ENCODE results near the gene DHRS7.

DHRS7 gene

GRCh38 chr14:60206837-60207533 is 41.8 kb upstream of the DHRS7 start:
- H3K36me3 ChIP-seq (ENCODE audit: insufficient read depth, low read length), result no peaks in the 10 kb centered on the region
- DNase-seq, result no peak
- H3K27ac ChIP-seq (ENCODE audit: low read length), result no peak overlapping the region
- H3K27me3 ChIP-seq (ENCODE audit: insufficient read depth, low read length, poor library complexity), result peaks cover 22% of the 10 kb centered on the region
- no peaks in the 10 kb centered on the region for H3K79me2 ChIP-seq (ENCODE audit: insufficient read depth, low read length)
- no peaks in the 10 kb centered on the region for H3K4me1 ChIP-seq (ENCODE audit: insufficient read depth, low read length)
- no peak overlapping the region for H2AFZ ChIP-seq (ENCODE audit: low read depth, low read length)
- no peak overlapping the region for H3K4me2 ChIP-seq (ENCODE audit: insufficient read depth, low read length)
- TF ChIP-seq CTCF (IDR thresholded peaks at IDR 0.05; ENCODE audit: borderline replicate concordance, extremely low read depth, low read length, poor library complexity, severe bottlenecking) (no peak), EZH2 (IDR thresholded peaks at IDR 0.05; ENCODE audit: borderline replicate concordance, low read depth, low read length, severe bottlenecking) (no peak)
- no peak overlapping the region for H3K9ac ChIP-seq (ENCODE audit: low read depth, low read length)
- no peaks in the 10 kb centered on the region for H4K20me1 ChIP-seq (ENCODE audit: insufficient read depth, low read length)
- H3K4me3 ChIP-seq (ENCODE audit: low read depth in 1 of 2, low read length in 2 of 2), result no peak overlapping the region
- ATAC-seq (ENCODE audit: insufficient read depth, low read depth), result no peak
- no peaks in the 10 kb centered on the region for H3K9me3 ChIP-seq (ENCODE audit: insufficient read depth, low read length, severe bottlenecking)

GRCh38 chr14:60206249-60206670 is 41.1 kb upstream of the DHRS7 start:
- H3K4me1 ChIP-seq (ENCODE audit: insufficient read depth, low read length), result no peaks in the 10 kb centered on the region
- no peaks in the 10 kb centered on the region for H3K36me3 ChIP-seq (ENCODE audit: insufficient read depth, low read length)
- H3K4me2 ChIP-seq (ENCODE audit: insufficient read depth, low read length), result no peak overlapping the region
- no peaks in the 10 kb centered on the region for H4K20me1 ChIP-seq (ENCODE audit: insufficient read depth, low read length)
- no peak overlapping the region for H3K9ac ChIP-seq (ENCODE audit: low read depth, low read length)
- no peaks in the 10 kb centered on the region for H3K9me3 ChIP-seq (ENCODE audit: insufficient read depth, low read length, severe bottlenecking)
- ATAC-seq (ENCODE audit: insufficient read depth, low read depth) (no peak), DNase-seq (no peak)
- no peaks in the 10 kb centered on the region for H3K79me2 ChIP-seq (ENCODE audit: insufficient read depth, low read length)
- peaks cover 22% of the 10 kb centered on the region for H3K27me3 ChIP-seq (ENCODE audit: insufficient read depth, low read length, poor library complexity)
- H2AFZ ChIP-seq (ENCODE audit: low read depth, low read length), result no peak overlapping the region
- TF ChIP-seq CTCF (IDR thresholded peaks at IDR 0.05; ENCODE audit: borderline replicate concordance, extremely low read depth, low read length, poor library complexity, severe bottlenecking) (no peak), EZH2 (IDR thresholded peaks at IDR 0.05; ENCODE audit: borderline replicate concordance, low read depth, low read length, severe bottlenecking) (no peak)
- no peak overlapping the region for H3K27ac ChIP-seq (ENCODE audit: low read length)
- H3K4me3 ChIP-seq (ENCODE audit: low read depth in 1 of 2, low read length in 2 of 2), result no peak overlapping the region

- TF ChIP-seq CTCF (IDR thresholded peaks at IDR 0.05; ENCODE audit: borderline replicate concordance, extremely low read depth, low read length, poor library complexity, severe bottlenecking) (no peak), EZH2 (IDR thresholded peaks at IDR 0.05; ENCODE audit: borderline replicate concordance, low read depth, low read length, severe bottlenecking) (no peak)
- no peaks in the 10 kb centered on the region for H3K79me2 ChIP-seq (ENCODE audit: insufficient read depth, low read length)
- no peaks in the 10 kb centered on the region for H3K9me3 ChIP-seq (ENCODE audit: insufficient read depth, low read length, severe bottlenecking)
- DNase-seq (no peak), ATAC-seq (ENCODE audit: insufficient read depth, low read depth) (no peak)
- no peak overlapping the region for H3K27ac ChIP-seq (ENCODE audit: low read length)
- no peak overlapping the region for H3K4me3 ChIP-seq (ENCODE audit: low read depth in 1 of 2, low read length in 2 of 2)
- H3K4me1 ChIP-seq (ENCODE audit: insufficient read depth, low read length), result no peaks in the 10 kb centered on the region
- peaks cover 22% of the 10 kb centered on the region for H3K27me3 ChIP-seq (ENCODE audit: insufficient read depth, low read length, poor library complexity)
- H3K36me3 ChIP-seq (ENCODE audit: insufficient read depth, low read length), result no peaks in the 10 kb centered on the region
- H2AFZ ChIP-seq (ENCODE audit: low read depth, low read length), result no peak overlapping the region
- no peak overlapping the region for H3K4me2 ChIP-seq (ENCODE audit: insufficient read depth, low read length)
- no peaks in the 10 kb centered on the region for H4K20me1 ChIP-seq (ENCODE audit: insufficient read depth, low read length)
- H3K9ac ChIP-seq (ENCODE audit: low read depth, low read length), result no peak overlapping the region
These were observed 39.9 kb upstream of the DHRS7 start for GRCh38 chr14:60204843-60205774.
